LHCN-M2 (cell line): ENCODE measurements around the gene KEAP1. TPM values are rescaled to one million over a fixed set of nuclear protein-coding genes. Genes with fewer than 3 reads are reported as not detected.

Experiments
- DNase-seq: peaks from one replicate; pipeline ENCODE4 v3.0.0-alpha.2; 2012; ENCODE audit warnings: low read depth
- total RNA-seq: library from RNA; depleted of rRNA; stranded (reverse); fragments of >200 nt; gene quantifications from 2 replicates; pipeline ENCODE4 v1.2.3, GENCODE V29; 2014; rRNA removed

Gene KEAP1
- total RNA-seq, 1 experiment from 2014 or later, result 84.6 TPM

GRCh38 chr19:10450853-10451609 lies 52.1 kb downstream of the KEAP1 start:
- DNase-seq, result no peak

DNA sequence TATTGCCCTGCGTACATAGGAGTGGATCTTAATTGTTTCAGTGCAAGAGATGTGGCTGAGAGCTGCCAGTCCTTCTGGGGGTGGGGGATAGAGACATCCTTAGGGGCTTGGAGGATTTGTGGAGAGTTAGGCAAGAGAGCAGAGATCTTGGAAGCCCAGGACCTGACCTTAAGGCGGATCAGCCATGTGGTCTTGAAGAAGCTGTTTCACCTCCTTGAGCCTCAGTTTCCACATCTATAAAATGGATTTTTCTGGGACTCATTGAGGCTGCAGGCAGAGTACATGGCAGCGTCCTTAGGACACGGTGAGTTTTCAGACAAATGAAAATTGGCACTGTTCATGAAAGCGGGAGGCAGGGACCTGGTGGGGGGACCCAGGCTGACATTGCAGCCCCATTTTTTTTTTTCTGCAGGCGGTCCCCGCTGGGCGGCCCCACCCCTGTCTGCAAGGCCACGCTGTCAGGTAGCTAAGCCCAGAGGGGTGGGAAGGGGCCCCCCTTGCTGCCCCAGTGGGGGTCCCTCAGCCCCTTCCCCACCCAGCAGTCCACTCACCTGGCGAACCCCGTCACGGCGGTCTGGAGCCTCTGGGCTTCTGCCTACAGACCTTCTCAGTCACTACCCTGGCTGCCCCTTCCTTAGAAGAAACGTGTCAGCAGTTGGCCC lies 52.8 kb downstream of the KEAP1 start:
- DNase-seq, result no peak

- DNase-seq, result no peak
Measured at GRCh38 chr19:10449037-10449436, 54.1 kb downstream of the KEAP1 start.

- DNase-seq, result no peak
Measured at GRCh38 chr19:10442698-10443097, 60.5 kb downstream of the KEAP1 start.

DNA sequence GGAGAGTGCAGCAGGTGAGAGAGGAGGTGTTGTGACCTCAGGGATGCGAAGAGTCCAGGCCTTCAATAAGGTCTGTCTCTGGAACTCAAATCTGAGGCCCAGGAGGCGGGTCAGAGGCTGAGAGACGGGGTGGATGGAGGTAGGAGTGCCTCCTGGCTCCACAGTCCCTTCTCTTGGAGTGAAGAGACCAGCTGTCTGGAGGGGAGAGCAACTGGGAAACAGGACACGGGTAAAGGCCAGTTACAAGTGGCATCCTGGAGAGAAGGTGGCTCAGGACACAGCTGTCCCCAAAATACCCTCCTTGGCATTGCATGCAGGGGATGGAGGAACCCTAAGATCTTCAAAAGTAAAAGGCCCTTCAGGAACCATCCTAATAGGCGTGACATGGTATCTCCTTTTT lies 63.6 kb downstream of the KEAP1 start:
- no peak for DNase-seq

Other genes starting within 250 kb of the KEAP1 start
- gene ICAM1, start 232.2 kb downstream of the KEAP1 start, total RNA-seq, result 1.7 and 2.2 TPM in 2 replicates
- not detected in 2 replicates for gene ICAM4, start 216.4 kb downstream of the KEAP1 start, total RNA-seq
- gene ICAM5, start 213.4 kb downstream of the KEAP1 start, total RNA-seq, result 4.0 and 8.0 TPM in 2 replicates
- 1.9 and 3.4 TPM in 2 replicates for gene ZGLP1, start 193.5 kb downstream of the KEAP1 start, total RNA-seq
- gene FDX2, start 187.3 kb downstream of the KEAP1 start, total RNA-seq, result 61.0 and 64.5 TPM in 2 replicates
- 26.8 and 37.4 TPM in 2 replicates for gene RAVER1, start 169.8 kb downstream of the KEAP1 start, total RNA-seq
- gene ICAM3, start 163.7 kb downstream of the KEAP1 start, total RNA-seq, result 6.7 and 9.0 TPM in 2 replicates
- 78.5 and 97.8 TPM in 2 replicates for gene TYK2, start 122.8 kb downstream of the KEAP1 start, total RNA-seq
- 311 and 327 TPM in 2 replicates for gene CDC37, start 99.8 kb downstream of the KEAP1 start, total RNA-seq
- 1.9 and 2.0 TPM in 2 replicates for gene PDE4A, start 82.8 kb downstream of the KEAP1 start, total RNA-seq
- gene S1PR5, start 14.1 kb upstream of the KEAP1 start, total RNA-seq, result not detected in 2 replicates
- 35.0 and 38.0 TPM in 2 replicates for gene ATG4D, start 40.5 kb upstream of the KEAP1 start, total RNA-seq
- gene KRI1, start 62.7 kb upstream of the KEAP1 start, total RNA-seq, result 21.7 and 22.0 TPM in 2 replicates
- 19.1 and 19.4 TPM in 2 replicates for gene CDKN2D, start 65.6 kb upstream of the KEAP1 start, total RNA-seq
- not detected in 2 replicates for gene AP1M2, start 84.0 kb upstream of the KEAP1 start, total RNA-seq
- gene SLC44A2, start 122.2 kb upstream of the KEAP1 start, total RNA-seq, result 104 and 112 TPM in 2 replicates
- 143 and 172 TPM in 2 replicates for gene ILF3, start 151.0 kb upstream of the KEAP1 start, total RNA-seq
- gene QTRT1, start 198.1 kb upstream of the KEAP1 start, total RNA-seq, result 37.8 and 41.4 TPM in 2 replicates
- gene DNM2, start 214.7 kb upstream of the KEAP1 start, total RNA-seq, result 75.3 and 80.3 TPM in 2 replicates